Muscle of leg (tissue), 11 donors: ENCODE results near the gene PLEKHA4. TPM values are rescaled to one million over a fixed set of nuclear protein-coding genes. Genes with fewer than 3 reads are reported as not detected.

Experiments
- DNase-seq: peaks from one replicate; pipeline ENCODE4 v3.0.0; 2013
- H3K27ac ChIP-seq: one replicate; pipeline ENCODE4 v1.5.1; 2013; ENCODE audit warnings: mild to moderate bottlenecking, low read length, control low read depth
- H3K27me3 ChIP-seq: one replicate; pipeline ENCODE4 v1.6.1; 2013; ENCODE audit warnings: low read length; ENCODE audit not compliant: control insufficient read depth, insufficient read depth
- H3K36me3 ChIP-seq: one replicate; pipeline ENCODE4 v1.6.1; 2013; ENCODE audit warnings: low read length; ENCODE audit not compliant: control insufficient read depth, insufficient read depth
- H3K4me1 ChIP-seq: one replicate; pipeline ENCODE4 v1.6.1; 2013; ENCODE audit warnings: low read length; ENCODE audit not compliant: control insufficient read depth, insufficient read depth
- H3K4me3 ChIP-seq: one replicate; pipeline ENCODE4 v1.5.1; 2013; ENCODE audit warnings: low read length, control low read depth
- H3K9me3 ChIP-seq: replicated peaks from 2 replicates; pipeline ENCODE4 v1.6.1; 2013; ENCODE audit warnings: low read depth, low read length; ENCODE audit not compliant: control insufficient read depth
- WGBS: methylation state at CpG from one replicate; pipeline ENCODE4 v1.1.5; 2013; ENCODE audit warnings: missing lambda C conversion rate; ENCODE audit not compliant: insufficient coverage; 5-methylcytosine and 5-hydroxymethylcytosine counted together
- polyA plus RNA-seq, 8 donors: library from polyadenylated mRNA; unstranded; fragments of 120-200 nt; gene quantifications; one replicate each; pipeline versions ENCODE4 v1.2.1 to v1.2.3, GENCODE V29; 2013; ENCODE audit warnings: inconsistent platforms in 1 of 8, low replicate concordance in 1 of 8; ENCODE audit not compliant: insufficient read length in 8 of 8, insufficient read depth in 1 of 8
- total RNA-seq: library from RNA; stranded (reverse); fragments of 120-200 nt; gene quantifications from one replicate; pipeline ENCODE4 v1.2.4, GENCODE V29; 2013

Gene PLEKHA4
- total and polyA plus RNA-seq, 9 donors = 18.7 to 59.0 (median 37.8) TPM

DNA sequence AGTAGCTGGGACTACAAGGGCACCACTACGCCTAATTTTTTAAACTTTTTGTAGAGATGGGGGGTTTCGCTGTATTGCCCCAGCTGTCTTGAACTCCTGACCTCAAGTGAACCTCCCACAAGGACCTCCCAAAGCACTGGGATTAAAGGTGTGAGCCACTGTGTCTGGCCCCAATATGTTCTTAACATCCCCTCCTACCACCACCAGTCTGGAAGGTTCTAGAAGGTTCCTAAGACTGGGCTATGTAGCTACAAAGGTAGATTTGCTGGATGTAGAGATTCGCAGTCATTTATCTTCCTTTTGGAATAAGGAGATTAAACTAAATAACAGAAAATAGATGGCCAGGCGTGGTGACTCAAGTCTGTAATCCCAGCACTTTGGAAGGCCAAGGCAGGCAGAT is 37.5 kb downstream of the PLEKHA4 start:
- H3K27ac ChIP-seq = no peak overlapping the region
- H3K4me1 ChIP-seq = peaks cover 3% of the 10 kb centered on the region
- WGBS = 100% methylated on average over 1 of the region's 4 CpGs
- no peak for DNase-seq
- H3K27me3 ChIP-seq = no peaks in the 10 kb centered on the region
- no peak overlapping the region for H3K4me3 ChIP-seq
- H3K36me3 ChIP-seq = peaks cover 33% of the 10 kb centered on the region
- no peaks in the 10 kb centered on the region for H3K9me3 ChIP-seq

DNA sequence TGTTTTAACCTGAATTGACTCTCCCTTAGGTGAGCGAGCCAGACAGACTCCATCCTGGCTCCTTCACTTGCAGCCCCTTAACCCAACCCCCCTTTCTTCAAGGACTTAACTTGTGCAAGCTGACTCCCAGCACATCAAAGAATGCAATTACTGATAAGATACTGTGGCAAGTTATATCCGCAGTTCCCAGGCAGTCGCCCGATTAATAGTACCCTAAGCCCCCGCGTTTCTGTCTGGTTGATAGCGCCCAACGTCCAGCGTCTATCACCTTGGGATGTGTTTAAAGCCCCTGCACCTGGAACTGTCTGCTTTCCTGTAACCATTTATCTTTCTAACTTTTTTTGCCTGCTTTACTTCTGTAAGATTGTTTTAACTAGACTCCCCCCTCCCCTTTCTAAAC is 38.3 kb downstream of the PLEKHA4 start:
- Histone ChIP-seq H3K36me3 (peaks cover 34% of the 10 kb centered on the region), H3K4me3 (no peak overlapping the region), H3K27ac (no peak overlapping the region), H3K9me3 (no peaks in the 10 kb centered on the region), H3K4me1 (no peaks in the 10 kb centered on the region), H3K27me3 (no peaks in the 10 kb centered on the region)
- WGBS = 58% methylated on average over 9 of the region's 9 CpGs
- DNase-seq = no peak

DNA sequence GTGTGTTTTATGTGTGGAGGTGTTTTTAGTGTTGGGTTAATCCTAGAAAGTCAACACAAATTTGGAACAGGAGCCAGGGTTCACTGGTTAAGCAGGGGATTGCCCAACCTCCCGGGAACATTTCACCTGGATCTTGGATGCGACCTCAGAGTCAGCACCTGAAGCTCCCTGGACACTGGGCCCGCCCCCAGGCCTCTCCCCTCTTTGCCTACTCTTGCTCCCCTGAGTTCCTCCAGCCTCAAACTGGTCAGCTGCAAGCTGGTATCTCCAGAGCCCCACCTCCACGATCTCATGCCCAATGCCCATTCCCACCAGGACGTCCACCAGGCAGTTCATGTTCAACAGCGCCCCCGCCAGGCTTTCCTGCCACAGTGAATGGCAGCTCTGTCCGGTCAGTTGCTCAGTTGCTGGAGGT is 41.8 kb downstream of the PLEKHA4 start:
- H3K4me1 ChIP-seq = no peaks in the 10 kb centered on the region
- H3K4me3 ChIP-seq = no peak overlapping the region
- H3K36me3 ChIP-seq = peaks cover 18% of the 10 kb centered on the region
- H3K27me3 ChIP-seq = no peaks in the 10 kb centered on the region
- 85% methylated on average over 3 of the region's 8 CpGs for whole genome bisulfite sequencing
- DNase-seq = no peak
- no peaks in the 10 kb centered on the region for H3K9me3 ChIP-seq
- H3K27ac ChIP-seq = no peak overlapping the region

DNA sequence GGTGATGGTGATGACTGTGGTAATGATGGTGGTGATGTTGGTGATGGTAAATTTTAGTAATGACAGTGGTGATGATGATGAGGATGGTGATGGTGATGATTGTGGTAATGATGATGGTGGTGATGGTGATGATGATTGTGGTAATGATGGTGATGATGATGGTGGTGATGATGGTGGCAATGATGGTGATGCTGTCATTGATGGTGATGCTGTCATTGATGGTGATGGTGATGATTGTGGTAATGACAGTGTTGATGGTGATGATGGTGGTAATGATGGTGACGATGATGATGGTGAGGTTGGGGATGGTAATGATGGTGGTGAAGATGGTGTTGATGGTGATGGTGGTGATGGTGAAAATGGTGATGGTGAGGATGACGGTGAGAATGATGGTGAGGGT is 45.9 kb downstream of the PLEKHA4 start:
- H3K36me3 ChIP-seq = peaks cover 6% of the 10 kb centered on the region
- no peak for DNase-seq
- H3K27me3 ChIP-seq = no peaks in the 10 kb centered on the region
- no peak overlapping the region for H3K4me3 ChIP-seq
- WGBS = 95% methylated on average over 2 of the region's 2 CpGs
- no peaks in the 10 kb centered on the region for H3K9me3 ChIP-seq
- H3K27ac ChIP-seq = no peak overlapping the region
- peaks cover 11% of the 10 kb centered on the region for H3K4me1 ChIP-seq

DNA sequence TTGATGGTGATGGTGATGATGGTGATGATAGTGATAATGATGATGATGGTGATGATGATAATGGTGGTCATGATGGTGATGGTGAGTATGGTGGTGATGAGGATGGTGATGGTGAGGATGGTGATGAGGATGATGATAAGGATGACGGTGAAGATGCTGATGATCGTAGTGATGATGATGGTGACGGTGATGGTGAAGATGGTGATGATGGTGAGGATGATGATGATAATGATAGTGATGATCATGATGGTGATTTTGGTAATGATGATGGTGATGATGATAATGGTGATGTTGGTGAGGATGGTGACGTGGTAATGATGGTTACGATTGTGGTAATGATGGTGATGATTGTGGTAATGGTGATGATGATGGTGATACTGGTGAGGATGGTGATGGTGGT is 46.8 kb downstream of the PLEKHA4 start:
- no peak for DNase-seq

DNA sequence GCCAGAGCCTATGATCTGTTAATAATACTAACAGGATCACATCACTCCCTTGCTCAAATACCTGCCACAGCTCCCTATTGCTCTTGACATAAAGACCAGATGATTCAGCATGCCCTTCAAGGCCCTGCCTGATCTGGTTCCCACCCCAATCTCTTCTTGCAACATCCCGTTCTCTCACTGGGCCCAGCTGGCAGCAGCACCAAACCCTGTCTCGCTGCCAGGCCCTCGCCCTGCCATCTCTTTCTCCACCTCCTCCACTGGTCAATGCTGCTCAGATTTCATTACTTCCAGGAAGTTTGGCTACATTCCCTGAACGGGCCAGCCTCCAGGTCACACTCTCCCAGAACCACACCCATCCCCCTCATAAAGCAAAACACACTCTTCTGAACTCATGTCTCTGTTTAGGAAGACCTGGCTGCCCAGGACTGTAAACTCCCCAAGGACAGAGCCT is 49.0 kb downstream of the PLEKHA4 start:
- Histone ChIP-seq H3K9me3 (no peaks in the 10 kb centered on the region), H3K27ac (no peak overlapping the region), H3K27me3 (no peaks in the 10 kb centered on the region), H3K4me3 (no peak overlapping the region), H3K36me3 (no peaks in the 10 kb centered on the region), H3K4me1 (peaks cover 16% of the 10 kb centered on the region)
- 37% methylated on average over 4 of the region's 4 CpGs for WGBS
- DNase-seq = peak; percentile 80

More for the DNA sequence above, 46.8 kb downstream of the PLEKHA4 start:
- Histone ChIP-seq H3K27me3 (no peaks in the 10 kb centered on the region), H3K36me3 (peaks cover 5% of the 10 kb centered on the region), H3K9me3 (no peaks in the 10 kb centered on the region), H3K27ac (no peak overlapping the region), H3K4me1 (peaks cover 11% of the 10 kb centered on the region), H3K4me3 (no peak overlapping the region)
- WGBS = 88% methylated on average over 5 of the region's 5 CpGs

DNA sequence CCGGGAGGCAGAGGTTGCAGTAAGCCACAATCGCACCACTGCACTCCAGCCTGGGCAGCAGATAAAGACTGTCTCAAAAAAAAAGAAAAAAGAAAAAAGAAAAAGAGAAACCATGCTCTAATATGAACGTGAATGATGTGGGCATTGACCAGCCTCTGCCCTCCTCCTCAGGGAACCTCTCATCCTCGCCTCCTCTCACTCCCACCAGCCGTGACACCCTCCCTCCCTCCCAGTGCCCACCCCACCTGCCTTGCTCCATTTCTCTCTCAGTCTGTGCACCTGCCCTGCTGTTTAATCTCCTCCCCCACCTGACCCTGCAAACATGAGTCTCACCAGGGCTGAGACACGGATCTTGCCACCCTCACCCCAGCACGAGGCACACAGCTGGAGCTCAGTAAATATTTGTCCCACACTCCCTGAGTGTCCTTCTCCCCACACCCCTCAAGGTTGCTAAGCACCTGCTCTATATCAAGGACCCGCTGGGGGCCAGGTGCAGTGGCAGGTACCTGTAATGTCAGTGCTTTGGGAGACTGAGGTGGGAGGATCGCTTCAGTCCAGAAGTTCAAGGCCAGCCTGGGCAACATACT is 50.1 kb downstream of the PLEKHA4 start:
- no peak for DNase-seq
- Histone ChIP-seq H3K36me3 (no peaks in the 10 kb centered on the region), H3K9me3 (no peaks in the 10 kb centered on the region), H3K4me3 (no peak overlapping the region), H3K27ac (no peak overlapping the region), H3K4me1 (peaks cover 16% of the 10 kb centered on the region), H3K27me3 (no peaks in the 10 kb centered on the region)
- WGBS = 83% methylated on average over 5 of the region's 9 CpGs

DNA sequence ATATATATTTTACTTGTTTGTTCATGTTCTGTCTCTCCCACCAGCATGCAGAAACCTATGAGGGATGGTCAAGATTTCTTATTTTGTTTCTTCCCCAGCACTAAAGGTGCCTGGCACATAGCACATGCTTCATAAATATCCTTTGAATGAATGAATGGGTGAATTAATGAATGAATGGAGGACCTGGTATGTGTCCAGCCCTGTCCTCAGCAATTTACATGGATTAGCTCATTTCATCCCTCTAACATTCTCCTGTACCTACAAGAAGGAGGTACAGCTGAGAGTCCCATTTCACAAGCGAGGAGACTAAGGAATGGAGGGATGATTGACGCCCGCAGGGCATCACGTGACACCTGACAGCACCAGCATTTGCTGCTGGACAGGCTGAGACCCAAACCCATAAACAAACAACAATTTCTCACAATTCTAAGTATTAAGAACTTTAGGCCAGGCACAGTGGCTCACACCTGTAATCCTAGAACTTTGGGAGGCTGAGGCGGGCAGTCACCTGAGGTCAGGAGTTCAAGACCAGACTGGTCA is 50.8 kb downstream of the PLEKHA4 start:
- Histone ChIP-seq H3K36me3 (no peaks in the 10 kb centered on the region), H3K4me3 (no peak overlapping the region), H3K27me3 (no peaks in the 10 kb centered on the region), H3K27ac (no peak overlapping the region), H3K4me1 (peaks cover 17% of the 10 kb centered on the region), H3K9me3 (no peaks in the 10 kb centered on the region)
- DNase-seq = no peak
- WGBS = 100% methylated on average over 1 of the region's 5 CpGs

DNA sequence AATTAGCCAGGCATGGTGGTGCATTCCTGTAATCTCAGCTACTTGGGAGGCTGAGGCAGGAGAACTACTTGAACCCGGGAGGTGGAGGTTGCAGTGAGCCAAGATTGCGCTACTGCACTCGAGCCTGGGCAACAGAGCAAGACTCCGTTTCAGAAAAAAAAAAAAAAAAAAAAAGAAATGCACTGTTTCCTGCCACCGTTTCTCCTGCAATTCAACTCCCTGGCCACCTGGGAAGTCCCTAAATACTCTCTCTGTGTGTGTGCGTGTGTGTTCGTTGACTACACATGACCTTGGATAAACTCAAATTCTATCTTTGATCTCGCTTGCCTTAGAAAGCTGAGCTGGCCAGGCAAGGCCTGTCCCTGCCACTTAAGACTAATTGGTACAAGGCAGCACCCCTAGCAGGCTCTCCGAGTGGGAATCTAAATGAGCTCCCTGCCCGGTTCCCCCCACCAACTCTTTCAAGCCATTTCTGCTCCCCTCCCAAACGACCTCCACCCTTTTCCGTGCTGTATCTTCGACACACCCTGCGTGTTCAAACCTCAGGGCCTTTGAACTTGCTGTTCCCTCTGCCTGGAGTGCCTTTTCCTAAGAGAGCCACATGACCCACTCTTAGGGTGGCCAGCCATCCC is 52.4 kb downstream of the PLEKHA4 start:
- H3K27ac ChIP-seq = peak overlapping the region; percentile 35
- H3K36me3 ChIP-seq = no peaks in the 10 kb centered on the region
- H3K4me1 ChIP-seq = peaks cover 28% of the 10 kb centered on the region
- no peak overlapping the region for H3K4me3 ChIP-seq
- no peaks in the 10 kb centered on the region for H3K27me3 ChIP-seq
- 49% methylated on average over 8 of the region's 14 CpGs for WGBS
- no peaks in the 10 kb centered on the region for H3K9me3 ChIP-seq
- no peak for DNase-seq

DNA sequence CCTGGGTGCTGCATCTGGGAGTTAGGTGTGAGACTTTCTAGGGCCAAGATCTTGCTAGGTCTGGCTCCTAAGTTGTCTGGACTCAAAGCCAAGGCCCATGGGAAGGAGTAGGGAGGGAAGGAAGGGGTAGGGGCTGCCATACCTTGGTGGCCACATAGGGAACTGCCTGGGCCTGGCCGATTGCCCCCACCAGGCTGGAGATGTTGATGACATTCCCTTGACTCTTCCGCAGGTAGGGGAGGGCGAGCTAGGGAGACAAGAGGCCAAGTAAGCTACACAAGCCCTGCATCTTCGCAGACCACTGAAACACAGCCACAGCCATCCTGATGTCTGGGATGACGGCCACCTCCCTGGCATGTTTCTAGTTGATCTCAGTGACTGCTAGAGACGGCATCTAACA is 53.5 kb downstream of the PLEKHA4 start:
- no peak overlapping the region for H3K27ac ChIP-seq
- no peaks in the 10 kb centered on the region for H3K27me3 ChIP-seq
- H3K36me3 ChIP-seq = no peaks in the 10 kb centered on the region
- WGBS = 93% methylated on average over 4 of the region's 6 CpGs
- H3K9me3 ChIP-seq = no peaks in the 10 kb centered on the region
- DNase-seq = no peak
- no peak overlapping the region for H3K4me3 ChIP-seq
- H3K4me1 ChIP-seq = peaks cover 36% of the 10 kb centered on the region
